ENCODE data around the gene SEMA7A. TPM values are rescaled to one million over a fixed set of nuclear protein-coding genes. Genes with fewer than 3 reads are reported as not detected.

SEMA7A gene
- total RNA-seq, 1 donor from 2014 or later = 1.6 TPM

GRCh38 chr15:74408815-74409214 is 24.9 kb downstream of the SEMA7A start:
- ATAC-seq = no peak
- DNase-seq (ENCODE audit: missing footprints) = no peak
- intact Hi-C loops (cut with DNase I) = no loop called here

- ATAC-seq (no peak), DNase-seq (ENCODE audit: missing footprints) (no peak)
- intact Hi-C loops (cut with DNase I) = no loop called here
Measured at GRCh38 chr15:74408385-74408784, 25.4 kb downstream of the SEMA7A start.

- DNase-seq (ENCODE audit: missing footprints) = no peak
- intact Hi-C loops (cut with DNase I) = no loop called here
- no peak for ATAC-seq
Measured at GRCh38 chr15:74406992-74407705, 26.6 kb downstream of the SEMA7A start.

GRCh38 chr15:74406517-74406916 is 27.2 kb downstream of the SEMA7A start:
- no peak for DNase-seq (ENCODE audit: missing footprints)
- intact Hi-C loops (cut with DNase I) = no loop called here
- ATAC-seq = no peak

- ATAC-seq = no peak
- no peak for DNase-seq (ENCODE audit: missing footprints)
- intact Hi-C loops (cut with DNase I) = no loop called here
Measured at GRCh38 chr15:74405823-74406222, 27.9 kb downstream of the SEMA7A start.

GRCh38 chr15:74403991-74404563 is 29.7 kb downstream of the SEMA7A start:
- DNase-seq (ENCODE audit: missing footprints) = no peak
- ATAC-seq = no peak
- intact Hi-C loops (cut with DNase I) = no loop called here

- intact Hi-C loops (cut with DNase I) = no loop called here
- DNase-seq (ENCODE audit: missing footprints) (no peak), ATAC-seq (no peak)
Measured at GRCh38 chr15:74403588-74403919, 30.2 kb downstream of the SEMA7A start.

- ATAC-seq (no peak), DNase-seq (ENCODE audit: missing footprints) (no peak)
- intact Hi-C loops (cut with DNase I) = no loop called here
Measured at GRCh38 chr15:74402873-74403587, 30.7 kb downstream of the SEMA7A start.

GRCh38 chr15:74402337-74402841 is 31.4 kb downstream of the SEMA7A start:
- DNase-seq (ENCODE audit: missing footprints) = peak; percentile 55
- ATAC-seq = no peak
- intact Hi-C loops (cut with DNase I) = no loop called here

GRCh38 chr15:74400915-74401757 is 32.6 kb downstream of the SEMA7A start:
- peak; percentile 39 for DNase-seq (ENCODE audit: missing footprints)

GRCh38 chr15:74400313-74400860 is 33.4 kb downstream of the SEMA7A start:
- no peak for ATAC-seq
- intact Hi-C loops (cut with DNase I) = no loop called here
- DNase-seq (ENCODE audit: missing footprints) = peak; percentile 43

More at GRCh38 chr15:74400915-74401757, 32.6 kb downstream of the SEMA7A start:
- ATAC-seq = no peak
- intact Hi-C loops (cut with DNase I) = no loop called here

- intact Hi-C loops (cut with DNase I) = no loop called here
- ATAC-seq (no peak), DNase-seq (ENCODE audit: missing footprints) (no peak)
Measured at GRCh38 chr15:74399511-74400312, 34.0 kb downstream of the SEMA7A start.

- DNase-seq (ENCODE audit: missing footprints) (no peak), ATAC-seq (no peak)
- intact Hi-C loops (cut with DNase I) = no loop called here
Measured at GRCh38 chr15:74399100-74399499, 34.7 kb downstream of the SEMA7A start.

GRCh38 chr15:74398183-74398582 is 35.6 kb downstream of the SEMA7A start:
- intact Hi-C loops (cut with DNase I) = no loop called here
- ATAC-seq (no peak), DNase-seq (ENCODE audit: missing footprints) (no peak)

GRCh38 chr15:74397239-74398068 is 36.3 kb downstream of the SEMA7A start:
- ATAC-seq = no peak
- DNase-seq (ENCODE audit: missing footprints) = peak; percentile 46
- intact Hi-C loops (cut with DNase I) = no loop called here

GRCh38 chr15:74396445-74397238 is 37.1 kb downstream of the SEMA7A start:
- ATAC-seq = no peak
- intact Hi-C loops (cut with DNase I) = no loop called here
- DNase-seq (ENCODE audit: missing footprints) = peak; percentile 63

- DNase-seq (ENCODE audit: missing footprints) = peak; percentile 50
- intact Hi-C loops (cut with DNase I) = no loop called here
- ATAC-seq = no peak
Measured at GRCh38 chr15:74396146-74396438, 37.7 kb downstream of the SEMA7A start.

Measured in Right ventricle myocardium inferior (tissue), 1 donor.